Right atrium auricular region (tissue), 2 donors: ENCODE measurements around the gene TRNT1. TPM values are rescaled to one million over a fixed set of nuclear protein-coding genes. Genes with fewer than 3 reads are reported as not detected.

Experiments
- DNase-seq: peaks from one replicate; pipeline ENCODE4 v3.0.0-alpha.2; 2019; ENCODE audit warnings: low spot score
- H3K27ac ChIP-seq, 2 donors: fragments of 200-600 bp; sonication (generic); 1 replicate in 1 of 2; 2 replicates in 1 of 2; pipeline ENCODE4 v1.5.1; 2016 to 2019
- H3K27me3 ChIP-seq, 2 donors: fragments of 200-600 bp; sonication (generic); one replicate each; pipeline versions ENCODE4 v1.5.1 to v1.6.0; 2017 to 2019
- H3K36me3 ChIP-seq: fragments of 200-600 bp; sonication (generic); one replicate; pipeline ENCODE4 v1.5.1; 2016
- H3K4me1 ChIP-seq, 2 donors: fragments of 200-600 bp; sonication (generic); one replicate each; pipeline versions ENCODE4 v1.5.1 to v1.6.0; 2017 to 2019
- H3K4me3 ChIP-seq, 2 donors: fragments of 200-600 bp; sonication (generic); 1 replicate in 1 of 2; 2 replicates in 1 of 2; pipeline ENCODE4 v1.5.1; 2017 to 2019; ENCODE audit warnings: mild to moderate bottlenecking in 1 of 2, moderate library complexity in 1 of 2
- H3K9me3 ChIP-seq, 2 donors: fragments of 200-600 bp; sonication (generic); one replicate each; pipeline ENCODE4 v1.5.1; 2019
- total RNA-seq, 2 donors: library from RNA; depleted of rRNA; stranded (reverse); fragments of >200 nt; gene quantifications; one replicate each; pipeline ENCODE4 v1.1.0, GENCODE V29; 2016
- TF ChIP-seq, protein P1 (sequence below), 2 donors: fragments of 200-600 bp; sonication (generic); IDR thresholded peaks; one replicate each; pipeline ENCODE4 v1.5.1; 2019; ENCODE audit warnings: antibody characterized with exemption in 2 of 2

The TRNT1 gene
- total RNA-seq, 2 donors from 2014 or later, result 5.8 to 7.9 TPM

DNA sequence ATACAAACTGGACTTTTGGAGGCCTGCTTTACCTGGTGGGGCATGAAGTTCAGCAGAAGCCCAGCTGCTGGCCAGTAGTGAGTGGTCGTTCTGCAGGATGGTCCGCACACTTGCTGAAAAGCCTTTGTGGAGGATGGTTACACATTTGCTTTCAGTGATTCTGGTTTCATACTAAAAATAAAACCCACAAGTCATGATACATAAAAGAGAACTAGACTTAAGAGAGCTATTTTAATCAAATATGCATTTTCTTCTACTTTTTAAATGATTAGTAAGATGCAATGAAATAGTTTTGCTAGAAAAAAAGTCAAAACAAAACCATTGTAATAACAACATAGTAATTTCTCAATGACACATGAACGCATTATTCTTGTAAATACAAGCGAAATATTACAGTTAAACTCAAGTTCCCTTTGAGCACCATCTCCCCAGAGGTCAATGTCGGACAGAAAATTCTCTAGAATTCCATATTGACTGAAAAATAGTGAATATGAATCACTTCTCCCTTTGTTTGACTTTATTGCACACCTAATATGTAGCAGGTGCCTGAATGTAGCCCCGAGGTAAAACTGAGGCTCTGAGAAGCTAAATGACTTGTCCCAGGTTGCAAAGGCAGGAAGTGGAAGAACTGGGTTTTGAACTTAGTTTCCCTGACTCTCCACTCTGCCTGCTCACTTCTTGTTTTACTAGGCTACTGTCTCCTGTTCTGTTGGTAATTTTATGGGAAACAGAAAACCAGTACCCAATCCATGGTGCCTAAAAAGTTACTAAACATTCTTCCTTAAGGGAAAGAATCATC lies 24.9 kb upstream of the TRNT1 start:
- Histone ChIP-seq H3K4me3 (no peak overlapping the region), H3K4me1 (no peaks in the 10 kb centered on the region), H3K27ac (no peak overlapping the region), H3K36me3 (no peaks in the 10 kb centered on the region), H3K9me3 (no peaks in the 10 kb centered on the region), H3K27me3 (no peaks in the 10 kb centered on the region)
- TF ChIP-seq, protein P1, sequence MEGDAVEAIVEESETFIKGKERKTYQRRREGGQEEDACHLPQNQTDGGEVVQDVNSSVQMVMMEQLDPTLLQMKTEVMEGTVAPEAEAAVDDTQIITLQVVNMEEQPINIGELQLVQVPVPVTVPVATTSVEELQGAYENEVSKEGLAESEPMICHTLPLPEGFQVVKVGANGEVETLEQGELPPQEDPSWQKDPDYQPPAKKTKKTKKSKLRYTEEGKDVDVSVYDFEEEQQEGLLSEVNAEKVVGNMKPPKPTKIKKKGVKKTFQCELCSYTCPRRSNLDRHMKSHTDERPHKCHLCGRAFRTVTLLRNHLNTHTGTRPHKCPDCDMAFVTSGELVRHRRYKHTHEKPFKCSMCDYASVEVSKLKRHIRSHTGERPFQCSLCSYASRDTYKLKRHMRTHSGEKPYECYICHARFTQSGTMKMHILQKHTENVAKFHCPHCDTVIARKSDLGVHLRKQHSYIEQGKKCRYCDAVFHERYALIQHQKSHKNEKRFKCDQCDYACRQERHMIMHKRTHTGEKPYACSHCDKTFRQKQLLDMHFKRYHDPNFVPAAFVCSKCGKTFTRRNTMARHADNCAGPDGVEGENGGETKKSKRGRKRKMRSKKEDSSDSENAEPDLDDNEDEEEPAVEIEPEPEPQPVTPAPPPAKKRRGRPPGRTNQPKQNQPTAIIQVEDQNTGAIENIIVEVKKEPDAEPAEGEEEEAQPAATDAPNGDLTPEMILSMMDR (IDR thresholded peaks at IDR 0.05), result no peak
- DNase-seq, result no peak

DNA sequence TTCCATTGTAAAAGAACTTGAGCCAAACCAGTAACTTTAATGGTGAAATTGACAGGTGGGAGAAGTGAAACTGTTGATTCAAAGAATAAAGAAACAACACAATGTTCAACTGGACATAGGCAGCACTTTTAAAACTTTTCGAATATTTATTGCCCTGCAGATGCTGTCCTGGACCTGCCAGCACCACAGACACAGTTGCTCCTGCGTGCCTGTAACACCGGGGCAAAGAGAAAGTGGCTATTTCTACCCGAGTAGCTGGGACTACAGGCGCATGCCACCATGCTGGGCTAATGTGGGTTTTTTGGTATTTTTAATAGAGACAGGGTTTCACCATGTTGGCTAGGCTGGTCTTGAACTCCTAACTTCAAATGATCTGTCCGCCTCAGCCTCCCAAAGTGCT lies 24.0 kb upstream of the TRNT1 start:
- TF ChIP-seq, protein P1 (IDR thresholded peaks at IDR 0.05), result no peak
- no peaks in the 10 kb centered on the region for H3K4me1 ChIP-seq
- no peak for DNase-seq
- H3K9me3 ChIP-seq, result no peaks in the 10 kb centered on the region
- H3K36me3 ChIP-seq, result no peaks in the 10 kb centered on the region
- no peaks in the 10 kb centered on the region for H3K27me3 ChIP-seq
- H3K27ac ChIP-seq, result no peak overlapping the region
- H3K4me3 ChIP-seq, result no peak overlapping the region

DNA sequence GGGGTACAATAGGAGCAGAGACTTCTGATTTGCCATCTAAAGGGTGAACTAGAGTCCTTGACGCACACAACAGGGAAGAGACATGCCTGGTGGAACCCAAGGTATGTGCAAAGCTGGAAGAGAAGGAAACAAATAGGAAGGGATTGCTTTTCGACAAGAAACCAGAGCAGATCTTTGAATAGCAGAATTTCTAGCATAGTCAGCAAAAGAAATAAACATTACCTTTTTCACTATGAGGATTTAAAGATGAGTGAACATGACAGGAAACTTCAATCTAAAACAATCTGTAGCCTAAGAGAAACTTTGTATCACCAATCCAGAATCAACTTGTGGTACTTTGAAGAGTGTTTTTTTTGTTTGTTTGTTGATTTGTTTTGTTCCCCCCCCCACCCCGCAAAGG lies 21.5 kb upstream of the TRNT1 start:
- TF ChIP-seq, protein P1 (IDR thresholded peaks at IDR 0.05), result no peak
- Histone ChIP-seq H3K27ac (no peak overlapping the region), H3K4me3 (no peak overlapping the region), H3K27me3 (no peaks in the 10 kb centered on the region), H3K36me3 (no peaks in the 10 kb centered on the region), H3K9me3 (no peaks in the 10 kb centered on the region), H3K4me1 (no peaks in the 10 kb centered on the region)
- DNase-seq, result no peak

DNA sequence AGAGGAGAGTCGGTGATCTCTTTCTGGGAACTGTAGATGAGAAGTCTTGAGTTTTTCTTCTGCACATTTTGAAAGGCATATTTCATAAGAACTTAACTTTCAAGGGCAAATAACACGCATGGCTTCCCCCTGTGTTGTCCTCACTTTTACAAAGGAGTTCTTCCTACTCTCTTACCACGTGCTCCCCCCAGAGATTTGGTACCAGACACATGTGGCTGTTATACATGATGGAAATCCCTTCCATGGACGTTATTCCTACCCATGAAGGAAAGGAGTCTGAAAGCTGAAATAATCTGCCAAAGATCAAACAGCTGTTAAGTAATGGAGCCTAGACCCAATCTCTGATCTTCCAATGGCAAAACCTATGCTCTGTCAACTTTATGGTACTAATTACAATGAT lies 20.9 kb upstream of the TRNT1 start:
- Histone ChIP-seq H3K27ac (no peak overlapping the region), H3K27me3 (no peaks in the 10 kb centered on the region), H3K9me3 (no peaks in the 10 kb centered on the region), H3K36me3 (no peaks in the 10 kb centered on the region), H3K4me3 (no peak overlapping the region), H3K4me1 (peaks cover 0 to 5% of the 10 kb centered on the region in 2 donors)
- TF ChIP-seq, protein P1 (IDR thresholded peaks at IDR 0.05), result no peak
- no peak for DNase-seq

DNA sequence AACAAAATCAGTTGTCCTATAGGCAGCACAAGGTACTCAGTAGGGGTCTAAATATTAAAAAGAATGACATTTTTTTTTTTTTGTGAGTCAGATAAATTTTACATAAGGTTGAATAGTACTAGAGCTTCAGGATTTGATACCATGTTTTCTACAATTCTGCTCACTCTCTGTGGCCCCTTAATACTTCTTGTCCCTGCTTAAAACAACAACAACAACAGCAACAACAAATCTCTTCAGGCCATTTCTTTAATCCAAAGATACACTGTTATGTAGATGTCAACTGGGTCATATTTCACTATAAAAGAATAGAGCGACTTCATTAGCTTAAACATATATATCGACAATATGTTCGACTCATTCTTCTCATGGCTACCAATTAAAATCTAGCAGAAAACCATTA lies 19.6 kb upstream of the TRNT1 start:
- H3K27me3 ChIP-seq, result no peaks in the 10 kb centered on the region
- H3K9me3 ChIP-seq, result no peaks in the 10 kb centered on the region
- peaks cover 0 to 8% of the 10 kb centered on the region in 2 donors for H3K4me1 ChIP-seq
- no peak overlapping the region for H3K27ac ChIP-seq
- no peak for DNase-seq
- H3K36me3 ChIP-seq, result no peaks in the 10 kb centered on the region
- TF ChIP-seq, protein P1 (IDR thresholded peaks at IDR 0.05), result no peak
- no peak overlapping the region for H3K4me3 ChIP-seq

DNA sequence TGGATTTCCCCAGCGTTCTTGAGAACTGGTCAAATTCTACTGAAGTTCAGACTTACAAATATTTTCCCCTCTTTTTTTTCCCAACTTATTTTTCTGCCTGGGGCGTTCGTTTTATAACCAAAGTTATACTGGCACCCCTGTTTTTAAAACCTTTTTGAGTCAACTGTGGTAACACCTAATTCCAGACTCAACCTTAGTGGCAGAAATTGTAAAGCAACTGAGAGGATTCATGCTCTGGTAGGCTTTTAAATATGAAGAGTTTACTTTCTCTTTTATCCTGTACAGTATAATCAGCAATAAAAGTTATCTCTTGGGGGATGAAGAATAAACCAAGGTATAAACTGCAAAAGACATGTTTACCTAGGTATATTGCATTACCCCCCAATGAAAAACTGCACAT lies 18.9 kb upstream of the TRNT1 start:
- H3K36me3 ChIP-seq, result no peaks in the 10 kb centered on the region
- TF ChIP-seq, protein P1 (IDR thresholded peaks at IDR 0.05), result no peak
- H3K4me1 ChIP-seq, result peaks cover 0 to 8% of the 10 kb centered on the region in 2 donors
- no peaks in the 10 kb centered on the region for H3K9me3 ChIP-seq
- no peaks in the 10 kb centered on the region for H3K27me3 ChIP-seq
- H3K4me3 ChIP-seq, result no peak overlapping the region
- H3K27ac ChIP-seq, result no peak overlapping the region
- no peak for DNase-seq
